WI38 (cell line): ENCODE measurements around the gene GARS1.

Source experiments
- H3K4me3 ChIP-seq: 2 replicates; pipeline ENCODE4 v1.5.1; 2011; ENCODE audit warnings: low read depth, mild to moderate bottlenecking, control low read depth, low read length
- TF ChIP-seq, protein P1 (sequence below): IDR thresholded peaks from 2 replicates; pipeline ENCODE4 v1.5.1; 2012; ENCODE audit warnings: low read depth, mild to moderate bottlenecking, control low read depth, low read length

Gene GARS1

GRCh38 chr7:30594048-30594539 lies 584 bp upstream of the GARS1 start:
- peak overlapping the region; percentile 100 for H3K4me3 ChIP-seq
- TF ChIP-seq, protein P1, sequence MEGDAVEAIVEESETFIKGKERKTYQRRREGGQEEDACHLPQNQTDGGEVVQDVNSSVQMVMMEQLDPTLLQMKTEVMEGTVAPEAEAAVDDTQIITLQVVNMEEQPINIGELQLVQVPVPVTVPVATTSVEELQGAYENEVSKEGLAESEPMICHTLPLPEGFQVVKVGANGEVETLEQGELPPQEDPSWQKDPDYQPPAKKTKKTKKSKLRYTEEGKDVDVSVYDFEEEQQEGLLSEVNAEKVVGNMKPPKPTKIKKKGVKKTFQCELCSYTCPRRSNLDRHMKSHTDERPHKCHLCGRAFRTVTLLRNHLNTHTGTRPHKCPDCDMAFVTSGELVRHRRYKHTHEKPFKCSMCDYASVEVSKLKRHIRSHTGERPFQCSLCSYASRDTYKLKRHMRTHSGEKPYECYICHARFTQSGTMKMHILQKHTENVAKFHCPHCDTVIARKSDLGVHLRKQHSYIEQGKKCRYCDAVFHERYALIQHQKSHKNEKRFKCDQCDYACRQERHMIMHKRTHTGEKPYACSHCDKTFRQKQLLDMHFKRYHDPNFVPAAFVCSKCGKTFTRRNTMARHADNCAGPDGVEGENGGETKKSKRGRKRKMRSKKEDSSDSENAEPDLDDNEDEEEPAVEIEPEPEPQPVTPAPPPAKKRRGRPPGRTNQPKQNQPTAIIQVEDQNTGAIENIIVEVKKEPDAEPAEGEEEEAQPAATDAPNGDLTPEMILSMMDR: no peak

GRCh38 chr7:30595436-30596013 lies 847 bp downstream of the GARS1 start:
- TF ChIP-seq, protein P1: no peak
- H3K4me3 ChIP-seq: peak overlapping the region; percentile 100

- TF ChIP-seq, protein P1: no peak
- H3K4me3 ChIP-seq: peak overlapping the region; percentile 100
Measured at GRCh38 chr7:30596014-30596641, 1.4 kb downstream of the GARS1 start.

DNA sequence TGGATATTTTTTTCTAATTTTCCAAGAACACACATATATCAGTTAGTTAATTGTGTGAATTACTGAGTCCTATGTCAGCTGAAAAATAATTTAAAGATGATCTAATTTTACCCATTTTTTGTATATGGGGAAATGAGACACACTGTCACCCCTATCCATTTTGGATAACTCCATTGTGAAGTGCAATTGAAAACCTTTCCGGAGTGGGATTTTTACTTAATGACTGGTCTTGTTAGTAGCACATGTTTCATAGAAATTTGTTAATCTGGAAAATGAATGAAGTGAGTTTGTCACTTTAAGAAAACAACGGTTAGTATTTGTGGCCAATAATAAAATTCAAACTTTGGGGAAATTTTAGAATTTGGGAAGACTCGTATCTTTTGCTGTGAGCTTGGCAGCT lies 2.0 kb downstream of the GARS1 start:
- H3K4me3 ChIP-seq: peak overlapping the region; percentile 100
- TF ChIP-seq, protein P1: no peak

DNA sequence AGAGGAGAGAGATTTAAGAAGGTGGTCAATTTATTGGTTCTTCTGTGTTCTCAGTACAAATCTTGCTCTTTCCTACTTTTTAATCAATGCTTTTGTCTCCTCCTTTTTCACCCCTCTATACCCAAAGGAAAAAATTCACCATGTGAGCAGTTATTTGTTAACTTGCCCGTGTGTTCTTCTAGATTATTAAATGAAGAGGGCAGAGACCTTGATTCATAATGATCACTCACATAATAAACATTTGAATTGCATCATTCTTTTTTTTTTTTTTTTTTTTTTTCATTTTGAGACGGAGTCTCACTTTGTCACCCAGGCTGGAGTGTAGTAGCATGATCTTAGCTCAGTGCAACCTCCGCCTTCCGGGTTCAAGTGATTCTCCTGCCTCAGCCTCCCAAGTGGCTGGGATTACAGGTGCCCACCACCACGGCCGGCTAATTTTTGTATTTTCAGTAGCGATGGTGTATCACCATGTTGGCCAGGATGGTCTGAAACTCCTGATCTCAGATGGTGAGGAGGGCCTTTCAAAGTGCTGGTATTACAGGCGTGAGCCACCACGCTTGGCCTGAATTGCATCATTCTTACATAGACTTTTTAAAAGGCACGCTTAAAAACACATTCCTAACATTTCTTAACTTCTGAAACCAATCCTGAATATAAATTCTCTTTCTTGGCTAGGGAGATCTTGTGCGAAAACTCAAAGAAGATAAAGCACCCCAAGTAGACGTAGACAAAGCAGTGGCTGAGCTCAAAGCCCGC lies 3.6 kb downstream of the GARS1 start:
- TF ChIP-seq, protein P1: no peak
- peak overlapping the region; percentile 100 for H3K4me3 ChIP-seq

DNA sequence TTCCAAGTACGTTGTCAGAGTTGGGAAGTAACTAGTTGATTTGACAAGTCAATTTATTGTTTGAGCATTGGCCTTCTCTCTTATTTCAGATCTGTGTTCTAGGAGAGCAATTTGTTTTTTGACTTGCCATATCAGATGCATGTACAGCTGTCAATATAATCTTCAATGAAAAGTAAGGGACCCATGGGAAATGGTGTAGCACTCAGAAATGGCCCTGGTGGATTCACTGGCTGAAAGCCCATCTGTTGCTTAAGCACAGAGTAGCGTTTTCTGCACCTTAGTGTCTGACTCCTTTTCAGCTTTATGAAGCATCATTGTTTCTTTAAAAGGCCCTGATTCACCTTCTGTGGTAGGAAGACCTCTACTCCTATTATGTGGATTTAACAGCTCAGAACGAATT lies 10.2 kb downstream of the GARS1 start:
- TF ChIP-seq, protein P1: no peak
- no peak overlapping the region for H3K4me3 ChIP-seq

- no peak overlapping the region for H3K4me3 ChIP-seq
- TF ChIP-seq, protein P1: no peak
Measured at GRCh38 chr7:30605832-30606231, 11.2 kb downstream of the GARS1 start.
